HG03442 (cell line): ENCODE results near the gene MRGPRE.
"Not testable (repeated sequence)": the region's sequence is repeated elsewhere in the genome, so short reads cannot be mapped to it uniquely, and the experiment has no call there.

ENCODE experiments used
- ATAC-seq: cut with Tn5 transposase; IDR thresholded peaks from one replicate; pipeline ENCODE4 v1.9.1; 2021; ENCODE audit warnings: mild to moderate bottlenecking, moderate library complexity; ENCODE audit not compliant: unreplicated experiment

MRGPRE gene

GRCh38 chr11:3231851-3232744, at the start of gene MRGPRE:
TSS of gene MRGPRE (minus strand) at chr11:3232417. CDS start at chr11:3228799, 3,618 bp downstream.
- ATAC-seq, result no peak

GRCh38 chr11:3281146-3281545, 48.9 kb upstream of the MRGPRE start:
- not testable (repeated sequence) for ATAC-seq

GRCh38 chr11:3280662-3281061, 48.4 kb upstream of the MRGPRE start:
- ATAC-seq, result not testable (repeated sequence)

GRCh38 chr11:3278922-3279321, 46.7 kb upstream of the MRGPRE start:
- ATAC-seq, result not testable (repeated sequence)

GRCh38 chr11:3273629-3274028, 41.4 kb upstream of the MRGPRE start:
- ATAC-seq, result not testable (repeated sequence)

- not testable (repeated sequence) for ATAC-seq
Measured at GRCh38 chr11:3262548-3262947, 30.3 kb upstream of the MRGPRE start.

- not testable (repeated sequence) for ATAC-seq
Measured at GRCh38 chr11:3261831-3262230, 29.6 kb upstream of the MRGPRE start.

GRCh38 chr11:3257509-3257908, 25.3 kb upstream of the MRGPRE start:
- ATAC-seq, result not testable (repeated sequence)

- not testable (repeated sequence) for ATAC-seq
Measured at GRCh38 chr11:3255241-3255640, 23.0 kb upstream of the MRGPRE start.

- ATAC-seq, result not testable (repeated sequence)
Measured at GRCh38 chr11:3254773-3255172, 22.6 kb upstream of the MRGPRE start.

GRCh38 chr11:3245071-3245470, 12.9 kb upstream of the MRGPRE start:
- no peak for ATAC-seq

GRCh38 chr11:3243880-3244279, 11.7 kb upstream of the MRGPRE start:
- no peak for ATAC-seq

- ATAC-seq, result no peak
Measured at GRCh38 chr11:3237119-3237518, 4.9 kb upstream of the MRGPRE start.

- ATAC-seq, result no peak
Measured at GRCh38 chr11:3234846-3235245, 2.6 kb upstream of the MRGPRE start.

GRCh38 chr11:3232956-3233355, 739 bp upstream of the MRGPRE start:
- ATAC-seq, result no peak

- no peak for ATAC-seq
Measured at GRCh38 chr11:3231550-3231850, 717 bp downstream of the MRGPRE start.

- ATAC-seq, result no peak
Measured at GRCh38 chr11:3230636-3231549, 1.3 kb downstream of the MRGPRE start.

- no peak for ATAC-seq
Measured at GRCh38 chr11:3229673-3230630, 2.3 kb downstream of the MRGPRE start.

- ATAC-seq, result no peak
Measured at GRCh38 chr11:3228445-3228829, 3.8 kb downstream of the MRGPRE start.

- ATAC-seq, result no peak
Measured at GRCh38 chr11:3227568-3228444, 4.4 kb downstream of the MRGPRE start.
